HG03460 (cell line): Measurements from ENCODE around the gene SAP130.
"Not testable (repeated sequence)": the region's sequence is repeated elsewhere in the genome, so short reads cannot be mapped to it uniquely, and the experiment has no call there.

Experiments
- ATAC-seq: cut with Tn5 transposase; IDR thresholded peaks from one replicate; pipeline ENCODE4 v1.9.1; 2021; ENCODE audit not compliant: unreplicated experiment

SAP130 gene

DNA sequence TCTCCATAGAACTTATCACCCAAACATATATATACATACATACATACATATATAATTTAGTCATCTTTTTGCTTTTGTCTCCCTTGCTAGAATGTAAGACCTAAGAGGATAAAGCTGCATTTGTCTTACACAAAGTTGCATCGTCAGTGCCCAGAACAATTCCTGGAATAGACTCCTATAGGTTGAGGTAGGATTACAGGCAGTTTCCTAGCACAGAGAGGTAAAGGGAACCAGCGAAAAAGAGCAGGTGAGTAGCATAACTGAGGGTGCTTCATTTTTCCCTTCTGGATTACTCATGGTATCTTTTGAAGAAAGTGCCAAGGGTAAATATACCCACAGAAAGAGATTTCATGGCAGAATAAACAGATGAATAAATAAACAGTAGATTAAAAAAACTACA lies 74.0 kb downstream of the SAP130 start:
- ATAC-seq: no peak

DNA sequence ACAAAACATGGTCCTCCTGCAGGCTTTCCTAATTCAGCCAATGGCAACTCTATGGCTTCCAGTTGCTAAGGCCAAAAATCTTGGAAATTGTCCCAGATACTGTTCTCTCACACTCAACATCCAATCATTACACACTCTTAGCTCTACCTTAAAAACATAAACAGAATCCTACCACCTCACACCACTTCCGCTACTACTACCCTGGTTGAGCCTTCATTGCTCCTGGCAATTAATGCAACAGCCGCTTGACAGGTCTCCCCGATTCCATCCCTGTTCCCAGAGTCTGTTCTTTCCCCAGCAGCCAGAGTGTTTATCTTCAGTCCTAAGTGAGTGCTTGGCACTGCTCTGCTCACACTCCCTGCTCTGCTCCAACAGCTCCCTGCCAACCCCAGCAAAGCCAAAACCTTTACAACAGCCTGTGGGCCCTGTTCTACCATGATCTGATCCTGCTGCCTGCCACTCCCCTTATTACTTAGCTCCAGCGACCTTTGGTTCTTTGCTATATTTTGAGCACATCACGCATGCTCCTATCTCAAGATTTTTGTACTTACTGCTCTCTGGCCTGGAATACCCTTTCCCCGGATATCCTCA lies 74.6 kb downstream of the SAP130 start:
- ATAC-seq: no peak

- no peak for ATAC-seq
Observed at GRCh38 chr2:127951026-127951425, 76.8 kb downstream of the SAP130 start.

GRCh38 chr2:127950264-127950663 lies 77.6 kb downstream of the SAP130 start:
- ATAC-seq: no peak

GRCh38 chr2:127945281-127945680 lies 82.6 kb downstream of the SAP130 start:
- no peak for ATAC-seq

- no peak for ATAC-seq
Observed at GRCh38 chr2:127943186-127943585, 84.7 kb downstream of the SAP130 start.

DNA sequence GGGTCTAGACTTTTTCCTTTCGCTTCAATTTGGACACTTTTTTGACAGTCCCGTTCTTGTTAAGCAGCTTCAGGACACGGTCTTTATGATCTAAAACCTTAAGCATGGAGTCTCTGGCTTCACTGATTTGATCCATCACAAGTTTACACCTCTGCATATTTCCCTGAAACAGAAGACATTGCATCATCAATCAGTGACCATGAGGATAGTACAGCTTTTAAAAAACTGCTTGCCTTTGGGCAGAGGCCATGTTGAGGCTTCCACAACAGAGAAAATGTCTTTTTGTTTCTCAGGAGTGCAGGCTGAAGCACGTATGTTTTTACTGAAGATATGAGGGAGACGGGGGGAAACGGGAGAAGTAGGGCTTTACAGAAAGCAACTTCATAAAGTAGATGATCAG lies 85.9 kb downstream of the SAP130 start:
- no peak for ATAC-seq

GRCh38 chr2:127941461-127941860 lies 86.4 kb downstream of the SAP130 start:
- no peak for ATAC-seq

- ATAC-seq: no peak
Observed at GRCh38 chr2:127940641-127941040, 87.2 kb downstream of the SAP130 start.

- no peak for ATAC-seq
Observed at GRCh38 chr2:127935337-127935736, 92.5 kb downstream of the SAP130 start.

GRCh38 chr2:127932199-127932876 lies 95.5 kb downstream of the SAP130 start:
- no peak for ATAC-seq

GRCh38 chr2:127929449-127929848 lies 98.4 kb downstream of the SAP130 start:
- no peak for ATAC-seq

DNA sequence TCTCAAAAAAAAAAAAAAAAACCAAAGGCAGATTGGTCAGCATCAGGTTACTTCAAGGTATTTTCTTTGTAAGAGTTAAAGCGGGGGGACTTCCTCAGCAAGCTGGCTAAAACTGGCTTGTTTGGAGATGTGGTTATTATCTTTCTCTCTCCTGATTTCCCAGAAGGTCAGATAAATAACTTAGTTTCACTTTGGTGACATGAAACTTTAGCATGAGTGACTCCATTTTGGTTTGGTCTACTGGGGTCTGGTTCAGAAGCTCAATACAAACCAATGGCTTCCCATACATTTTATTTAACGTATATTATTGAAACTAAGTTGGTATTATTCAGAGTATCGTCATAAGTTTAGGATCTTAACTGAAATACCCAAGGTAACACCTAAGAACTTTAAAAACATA lies 100.5 kb downstream of the SAP130 start:
- ATAC-seq: no peak

GRCh38 chr2:127917916-127918315 lies 109.9 kb downstream of the SAP130 start:
- ATAC-seq: no peak

DNA sequence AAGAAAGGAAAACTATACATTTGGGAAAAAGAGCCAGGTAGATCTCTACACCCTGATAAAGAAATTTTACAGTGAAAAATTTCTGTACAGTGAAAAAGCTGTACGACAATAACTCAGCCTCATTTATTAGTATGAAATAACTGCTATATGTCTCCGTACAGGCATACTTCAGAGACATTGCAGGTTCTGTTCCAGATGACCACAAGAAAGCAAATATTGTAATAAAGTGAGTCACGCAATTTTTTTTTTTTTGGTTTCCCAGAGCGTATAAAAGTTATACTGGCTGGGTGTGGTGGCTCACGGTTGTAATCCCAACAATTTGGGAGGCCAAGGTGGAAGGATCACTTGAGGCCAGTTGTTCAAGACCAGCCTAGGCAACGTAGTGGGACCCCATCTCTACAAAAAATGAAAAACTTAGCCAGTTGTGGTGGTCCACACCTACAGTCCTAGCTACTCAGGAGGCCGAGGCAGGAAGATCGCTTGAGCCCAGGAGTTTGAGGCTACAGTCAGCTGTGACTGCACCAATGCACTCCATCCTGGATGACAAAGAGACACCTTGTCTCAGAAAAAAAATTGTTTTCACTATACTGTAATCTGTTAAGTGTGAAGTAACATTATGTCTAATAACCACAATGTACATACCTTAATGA lies 113.9 kb downstream of the SAP130 start:
- ATAC-seq: no peak

- no peak for ATAC-seq
Observed at GRCh38 chr2:127911737-127912136, 116.1 kb downstream of the SAP130 start.

- ATAC-seq: no peak
Observed at GRCh38 chr2:127910415-127910814, 117.4 kb downstream of the SAP130 start.

- ATAC-seq: no peak
Observed at GRCh38 chr2:127909019-127909418, 118.8 kb downstream of the SAP130 start.

- ATAC-seq: not testable (repeated sequence)
Observed at GRCh38 chr2:127907733-127908400, 120.0 kb downstream of the SAP130 start.

GRCh38 chr2:127906206-127906926 lies 121.5 kb downstream of the SAP130 start:
- no peak for ATAC-seq

- ATAC-seq: no peak
Observed at GRCh38 chr2:127901339-127902056, 126.4 kb downstream of the SAP130 start.
